Measurements from ENCODE around the gene ADPRHL1.

Gene ADPRHL1

DNA sequence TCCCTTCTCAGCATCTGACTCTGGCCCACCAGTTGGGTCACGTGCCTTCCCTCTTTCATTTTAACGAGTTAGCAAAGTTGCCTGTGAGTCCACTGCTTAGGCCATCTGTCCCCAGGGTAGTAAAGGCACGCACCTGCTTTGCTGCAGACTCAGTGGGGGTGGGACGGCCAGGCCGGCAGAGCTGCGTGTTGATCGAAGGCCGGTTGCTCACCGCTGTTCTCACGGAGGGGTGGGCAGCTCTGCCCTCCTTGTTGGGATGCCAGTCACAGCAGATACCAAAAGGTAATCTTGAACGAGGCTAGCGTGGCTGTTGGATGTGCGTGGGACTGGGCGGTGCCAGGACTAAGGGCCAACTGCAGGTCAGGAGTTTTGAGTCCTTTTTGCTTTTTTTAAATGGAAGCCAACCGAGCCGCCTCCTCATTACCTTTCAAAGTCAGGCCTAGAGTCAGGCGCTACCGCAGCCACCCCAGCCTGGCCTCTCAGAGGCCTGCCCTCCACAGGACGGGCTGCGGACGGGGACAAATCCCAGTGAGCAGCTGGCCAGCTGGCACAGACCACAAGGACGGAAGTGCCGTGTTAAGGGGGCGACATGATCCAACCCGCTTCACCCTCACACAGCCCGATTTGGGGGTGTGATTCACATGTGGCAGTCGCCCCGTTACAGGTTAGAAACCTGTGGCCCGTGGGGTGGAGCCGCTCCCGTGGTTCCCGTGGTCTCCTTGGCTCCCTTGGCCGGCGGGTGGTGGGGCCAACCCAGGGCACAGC lies 20.6 kb downstream of the ADPRHL1 start:
- no peaks in the 10 kb centered on the region for H3K9me3 ChIP-seq (replicated peaks; ENCODE audit: insufficient read depth, low read length)
- no peaks in the 10 kb centered on the region for H3F3A ChIP-seq (ENCODE audit: insufficient read depth, low read length)
- H3K4me3 ChIP-seq (ENCODE audit: low read length), result no peak overlapping the region
- H2AFZ ChIP-seq (ENCODE audit: low read length), result no peak overlapping the region
- no peak overlapping the region for H3K9ac ChIP-seq (ENCODE audit: low read length)
- no peaks in the 10 kb centered on the region for H3K79me2 ChIP-seq (ENCODE audit: low read length)
- TF ChIP-seq EZH2phosphoT487 (IDR thresholded peaks at IDR 0.05; ENCODE audit: low read length) (no peak), EZH2 (optimal IDR thresholded peaks at IDR 0.05; ENCODE audit: low read depth, low read length) (no peak)
- TF ChIP-seq, protein P1, sequence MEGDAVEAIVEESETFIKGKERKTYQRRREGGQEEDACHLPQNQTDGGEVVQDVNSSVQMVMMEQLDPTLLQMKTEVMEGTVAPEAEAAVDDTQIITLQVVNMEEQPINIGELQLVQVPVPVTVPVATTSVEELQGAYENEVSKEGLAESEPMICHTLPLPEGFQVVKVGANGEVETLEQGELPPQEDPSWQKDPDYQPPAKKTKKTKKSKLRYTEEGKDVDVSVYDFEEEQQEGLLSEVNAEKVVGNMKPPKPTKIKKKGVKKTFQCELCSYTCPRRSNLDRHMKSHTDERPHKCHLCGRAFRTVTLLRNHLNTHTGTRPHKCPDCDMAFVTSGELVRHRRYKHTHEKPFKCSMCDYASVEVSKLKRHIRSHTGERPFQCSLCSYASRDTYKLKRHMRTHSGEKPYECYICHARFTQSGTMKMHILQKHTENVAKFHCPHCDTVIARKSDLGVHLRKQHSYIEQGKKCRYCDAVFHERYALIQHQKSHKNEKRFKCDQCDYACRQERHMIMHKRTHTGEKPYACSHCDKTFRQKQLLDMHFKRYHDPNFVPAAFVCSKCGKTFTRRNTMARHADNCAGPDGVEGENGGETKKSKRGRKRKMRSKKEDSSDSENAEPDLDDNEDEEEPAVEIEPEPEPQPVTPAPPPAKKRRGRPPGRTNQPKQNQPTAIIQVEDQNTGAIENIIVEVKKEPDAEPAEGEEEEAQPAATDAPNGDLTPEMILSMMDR (IDR thresholded peaks at IDR 0.05; ENCODE audit: low read length), result no peak
- H3K36me3 ChIP-seq (replicated peaks; ENCODE audit: insufficient read depth, low read length), result no peaks in the 10 kb centered on the region
- H4K20me1 ChIP-seq (ENCODE audit: insufficient read depth, low read length), result no peaks in the 10 kb centered on the region
- H3K9me2 ChIP-seq (replicated peaks; ENCODE audit: insufficient read depth, low read length), result no peaks in the 10 kb centered on the region
- H3K4me2 ChIP-seq (ENCODE audit: low read depth, low read length), result no peak overlapping the region
- peaks cover 2% of the 10 kb centered on the region; the same call in 1 of the 2 replicates for H3K4me1 ChIP-seq (ENCODE audit: low read length)
- DNase-seq, result no peak
- no peak overlapping the region for H3K27ac ChIP-seq (ENCODE audit: low read length)
- H3K27me3 ChIP-seq (replicated peaks; ENCODE audit: insufficient read depth, low read length), result peaks cover 19% of the 10 kb centered on the region; the same call in 1 of the 2 replicates

DNA sequence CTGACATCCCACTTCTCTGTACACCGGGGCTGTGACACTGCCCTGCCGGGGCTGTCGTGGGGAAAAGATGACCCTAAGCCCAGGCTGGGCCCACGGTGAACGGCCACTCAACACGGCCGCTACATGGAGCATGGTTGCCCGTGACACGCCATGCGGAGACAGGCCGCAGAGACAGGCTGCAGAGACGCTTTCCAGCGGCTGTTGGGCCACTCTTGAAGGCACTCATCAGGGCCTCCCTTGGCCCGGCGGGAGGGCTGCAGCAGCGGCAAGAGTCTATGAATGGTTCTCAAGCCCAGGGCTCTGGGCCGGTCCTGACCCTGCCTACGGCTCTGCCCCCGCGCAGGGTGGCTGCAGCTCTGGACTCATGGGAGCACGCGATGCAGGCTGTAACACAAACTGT lies 22.1 kb downstream of the ADPRHL1 start:
- H3K4me3 ChIP-seq (ENCODE audit: low read length), result no peak overlapping the region
- H3K27ac ChIP-seq (ENCODE audit: low read length), result no peak overlapping the region
- H4K20me1 ChIP-seq (ENCODE audit: insufficient read depth, low read length), result no peaks in the 10 kb centered on the region
- H3K27me3 ChIP-seq (replicated peaks; ENCODE audit: insufficient read depth, low read length), result peaks cover 19% of the 10 kb centered on the region; the same call in 1 of the 2 replicates
- no peaks in the 10 kb centered on the region for H3K36me3 ChIP-seq (replicated peaks; ENCODE audit: insufficient read depth, low read length)
- DNase-seq, result no peak
- no peaks in the 10 kb centered on the region for H3K79me2 ChIP-seq (ENCODE audit: low read length)
- peaks cover 12% of the 10 kb centered on the region for H3K4me1 ChIP-seq (ENCODE audit: low read length)
- TF ChIP-seq EZH2 (optimal IDR thresholded peaks at IDR 0.05; ENCODE audit: low read depth, low read length) (no peak), EZH2phosphoT487 (IDR thresholded peaks at IDR 0.05; ENCODE audit: low read length) (no peak)
- TF ChIP-seq, protein P1 (IDR thresholded peaks at IDR 0.05; ENCODE audit: low read length), result no peak
- H3K9me3 ChIP-seq (replicated peaks; ENCODE audit: insufficient read depth, low read length), result no peaks in the 10 kb centered on the region
- peaks cover 11% of the 10 kb centered on the region; the same call in 1 of the 2 replicates for H3F3A ChIP-seq (ENCODE audit: insufficient read depth, low read length)
- H3K9ac ChIP-seq (ENCODE audit: low read length), result no peak overlapping the region
- no peak overlapping the region for H3K4me2 ChIP-seq (ENCODE audit: low read depth, low read length)
- no peak overlapping the region for H2AFZ ChIP-seq (ENCODE audit: low read length)
- H3K9me2 ChIP-seq (replicated peaks; ENCODE audit: insufficient read depth, low read length), result no peaks in the 10 kb centered on the region

DNA sequence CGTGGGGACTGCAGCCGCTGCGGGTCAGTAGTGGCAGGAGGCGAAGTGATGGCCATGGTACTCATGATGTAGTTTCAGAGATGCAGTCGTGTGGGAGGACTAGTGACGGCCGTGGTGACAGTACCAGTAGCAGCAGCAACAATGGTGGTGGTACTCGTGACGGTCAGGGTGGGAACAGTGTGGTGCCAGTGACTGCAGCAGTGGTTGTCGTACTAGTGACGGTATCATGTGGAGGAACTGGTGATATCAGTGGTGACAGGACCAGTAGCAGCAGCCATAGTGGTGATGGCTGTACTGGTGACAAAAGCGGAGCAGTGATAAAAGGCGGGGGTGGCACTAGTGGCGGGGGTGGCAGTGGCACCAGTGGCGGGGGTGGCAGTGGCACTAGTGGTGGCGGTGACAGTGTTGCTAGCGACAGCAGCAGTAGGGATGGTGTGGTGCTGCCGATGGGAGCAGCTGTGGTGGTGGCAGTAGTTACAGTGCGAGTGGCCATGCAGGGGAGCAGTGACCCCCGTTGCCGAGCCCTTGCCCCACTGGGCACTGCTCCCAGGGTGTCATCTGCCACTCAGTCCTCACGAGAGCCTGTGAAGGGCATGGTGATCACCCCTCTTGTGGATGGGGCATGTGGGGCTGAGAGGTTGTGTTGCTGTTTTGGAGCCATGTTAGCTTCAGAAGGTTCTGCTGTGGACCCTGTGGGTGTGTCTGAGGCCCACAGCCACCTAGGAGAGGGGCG lies 22.7 kb downstream of the ADPRHL1 start:
- Histone ChIP-seq H3K4me1 (ENCODE audit: low read length) (peaks cover 17% of the 10 kb centered on the region), H4K20me1 (ENCODE audit: insufficient read depth, low read length) (no peaks in the 10 kb centered on the region), H3K9me2 (replicated peaks; ENCODE audit: insufficient read depth, low read length) (no peaks in the 10 kb centered on the region)

More for the DNA sequence above, 22.7 kb downstream of the ADPRHL1 start:
- no peaks in the 10 kb centered on the region for H3K79me2 ChIP-seq (ENCODE audit: low read length)
- TF ChIP-seq EZH2phosphoT487 (IDR thresholded peaks at IDR 0.05; ENCODE audit: low read length) (no peak), EZH2 (optimal IDR thresholded peaks at IDR 0.05; ENCODE audit: low read depth, low read length) (no peak)
- TF ChIP-seq, protein P1 (IDR thresholded peaks at IDR 0.05; ENCODE audit: low read length), result no peak
- no peak for DNase-seq
- H3K9me3 ChIP-seq (replicated peaks; ENCODE audit: insufficient read depth, low read length), result no peaks in the 10 kb centered on the region
- no peak overlapping the region for H2AFZ ChIP-seq (ENCODE audit: low read length)
- no peak overlapping the region for H3K4me3 ChIP-seq (ENCODE audit: low read length)
- peaks cover 13% of the 10 kb centered on the region; the same call in 1 of the 2 replicates for H3F3A ChIP-seq (ENCODE audit: insufficient read depth, low read length)
- H3K9ac ChIP-seq (ENCODE audit: low read length), result no peak overlapping the region
- no peak overlapping the region for H3K27ac ChIP-seq (ENCODE audit: low read length)
- no peak overlapping the region for H3K4me2 ChIP-seq (ENCODE audit: low read depth, low read length)
- no peaks in the 10 kb centered on the region for H3K36me3 ChIP-seq (replicated peaks; ENCODE audit: insufficient read depth, low read length)
- H3K27me3 ChIP-seq (replicated peaks; ENCODE audit: insufficient read depth, low read length), result peaks cover 19% of the 10 kb centered on the region; the same call in 1 of the 2 replicates

All from MM.1S (cell line).